NCI-H460 (cell line): ENCODE data around the gene PACS2. TPM values are rescaled to one million over a fixed set of nuclear protein-coding genes. Genes with fewer than 3 reads are reported as not detected.
"Not testable (repeated sequence)": the region's sequence is repeated elsewhere in the genome, so short reads cannot be mapped to it uniquely, and the experiment has no call there.

Experiments used
- DNase-seq: peaks from one replicate; pipeline ENCODE4 v3.0.0-alpha.2; 2016; ENCODE audit warnings: low read depth; ENCODE audit errors: extremely low read depth
- total RNA-seq: library from RNA; depleted of rRNA; stranded (reverse); fragments of >200 nt; shearing (Covaris generic); gene quantifications from 2 replicates; pipeline ENCODE4 v1.2.3, GENCODE V29; 2014

The PACS2 gene
- total RNA-seq, 1 experiment from 2014 or later: 30.7 TPM

DNA sequence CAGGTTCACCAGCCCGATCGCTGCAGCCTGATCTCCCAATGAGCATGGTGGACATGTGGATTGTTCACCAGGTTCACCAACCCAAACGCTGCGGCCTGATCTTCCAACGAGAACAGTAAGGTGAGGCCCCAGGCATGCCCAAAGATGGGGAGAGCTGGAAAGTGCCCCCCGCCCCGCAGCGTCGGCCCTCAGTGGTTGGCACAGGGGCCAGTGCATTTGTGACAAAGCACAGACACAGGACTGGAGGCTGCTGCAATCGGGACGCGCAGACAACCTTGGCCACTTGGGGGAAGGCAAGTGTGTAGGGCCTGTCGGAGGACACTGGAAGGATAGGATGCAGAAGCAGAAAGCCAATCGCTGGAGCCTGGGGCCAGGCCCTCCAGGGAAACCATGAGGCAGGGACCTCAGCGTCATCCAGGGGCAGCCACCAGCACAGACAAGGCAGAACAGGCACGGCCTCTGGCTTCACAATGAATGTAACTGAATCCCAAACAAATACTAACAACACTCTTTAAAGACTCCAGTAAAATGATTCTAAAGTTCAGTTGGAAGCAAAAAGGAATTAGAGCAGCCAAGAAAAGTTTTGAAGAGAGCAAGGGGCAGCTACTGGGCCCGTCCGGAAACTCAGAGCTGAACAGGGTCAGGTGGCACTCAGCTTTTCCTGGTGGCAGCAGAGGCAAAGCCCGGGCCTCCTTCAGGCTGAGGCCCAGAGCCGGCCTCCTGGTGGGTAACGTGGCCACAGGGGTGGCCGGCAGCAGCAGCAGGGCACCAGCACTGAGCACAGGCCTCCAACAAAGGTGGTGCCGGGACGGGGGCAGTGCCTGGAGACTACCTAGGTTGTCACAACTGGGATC is 27.1 kb upstream of the PACS2 start:
- no peak for DNase-seq

DNA sequence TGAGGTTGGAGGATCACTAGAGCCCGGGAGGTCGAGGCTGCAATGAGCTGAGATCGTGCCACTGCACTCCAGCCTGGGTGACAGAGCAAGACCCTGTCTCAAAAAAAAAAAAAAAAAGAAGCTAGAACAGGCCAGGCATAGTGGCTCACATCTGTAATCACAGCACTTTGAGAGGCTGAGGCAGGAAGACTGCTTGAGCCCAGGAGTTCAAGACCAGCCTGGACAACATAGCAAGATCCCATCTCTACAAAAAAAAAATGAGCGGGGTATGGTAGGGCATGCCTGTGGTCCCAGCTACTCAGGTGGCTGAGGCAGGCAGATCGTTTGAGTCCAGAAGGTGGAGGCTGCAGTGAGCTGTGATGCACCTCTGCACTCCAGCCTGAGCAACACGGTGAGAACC is 25.6 kb upstream of the PACS2 start:
- DNase-seq: not testable (repeated sequence)

- no peak for DNase-seq
Observed at GRCh38 chr14:105290621-105291346, 23.8 kb upstream of the PACS2 start.

- DNase-seq: no peak
Observed at GRCh38 chr14:105292826-105293711, 21.5 kb upstream of the PACS2 start.

DNA sequence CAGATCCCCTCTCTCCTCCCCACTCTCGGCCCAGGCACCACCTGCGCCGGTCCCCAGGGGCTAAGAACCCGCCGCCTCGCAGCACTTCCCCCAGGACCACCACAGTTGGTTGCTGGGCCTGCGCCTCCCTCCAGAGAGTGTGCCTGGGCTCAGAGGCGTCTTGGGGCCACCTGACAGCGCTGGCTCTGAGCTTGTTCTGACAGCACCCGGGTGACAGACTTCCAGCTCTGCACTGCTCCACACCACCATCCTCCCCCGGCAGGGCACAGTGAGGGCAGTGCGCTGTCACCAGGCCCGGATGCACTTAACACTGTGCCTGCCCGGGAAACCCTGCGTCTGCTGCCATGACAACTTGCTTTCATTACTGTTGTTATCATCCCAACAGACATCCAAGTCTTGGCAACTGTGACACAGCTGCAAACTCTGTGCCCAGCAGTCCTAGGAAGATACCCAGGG is 20.4 kb upstream of the PACS2 start:
- no peak for DNase-seq

DNA sequence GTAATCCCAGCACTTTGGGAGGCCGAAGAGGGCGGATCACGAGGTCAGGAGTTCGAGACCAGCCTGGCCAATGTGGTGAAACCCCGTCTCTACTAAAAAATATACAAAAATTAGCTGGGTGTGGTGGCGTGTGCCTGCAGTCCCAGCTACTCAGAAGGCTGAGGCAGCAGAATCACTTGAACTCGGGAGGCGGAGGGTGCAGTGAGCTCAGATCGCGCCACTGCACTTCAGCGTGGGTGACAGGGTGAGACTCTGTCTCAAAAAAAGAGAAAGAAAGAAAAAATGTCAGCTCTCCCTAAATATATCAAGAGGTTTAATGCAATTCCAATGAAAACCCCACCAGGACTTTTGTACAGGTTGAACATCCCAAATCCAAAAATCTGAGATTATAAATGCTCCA is 17.2 kb upstream of the PACS2 start:
- DNase-seq: not testable (repeated sequence)

- no peak for DNase-seq
Observed at GRCh38 chr14:105299654-105300541, 14.7 kb upstream of the PACS2 start.

DNA sequence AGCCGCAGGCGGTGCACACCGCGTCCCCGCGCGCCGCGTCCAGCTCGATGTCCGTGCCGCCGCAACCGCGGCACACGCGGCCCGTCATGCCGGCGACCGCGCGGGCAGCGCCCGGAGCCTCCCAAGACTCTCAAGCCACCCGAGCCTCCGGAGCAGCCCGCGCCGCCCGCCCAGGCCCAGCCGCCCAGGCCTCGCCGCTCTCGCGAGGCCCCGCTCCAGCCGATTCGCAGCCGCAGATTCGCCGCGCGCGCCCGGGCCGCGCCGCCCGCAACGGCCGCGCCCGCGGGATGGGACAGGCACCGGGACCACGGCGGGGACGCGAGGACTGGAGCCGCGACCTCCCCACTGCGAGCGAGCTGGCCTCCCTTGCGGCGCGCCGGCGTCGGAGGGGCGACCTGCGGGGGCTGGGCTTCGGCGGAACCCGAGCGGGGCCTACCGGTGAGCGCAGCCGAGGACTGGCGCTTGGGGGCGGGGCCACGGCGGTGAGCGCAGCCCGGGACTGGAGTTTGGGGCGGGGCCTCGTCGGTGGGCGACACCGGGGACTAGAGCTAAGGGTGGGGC is 13.9 kb upstream of the PACS2 start, which contains the start of gene BRF1:
TSS of gene BRF1 (minus strand) at position 460 of the 561 bp plus-strand sequence. CDS start at position 88, 372 bp downstream.
- peak; percentile 91 for DNase-seq

DNA sequence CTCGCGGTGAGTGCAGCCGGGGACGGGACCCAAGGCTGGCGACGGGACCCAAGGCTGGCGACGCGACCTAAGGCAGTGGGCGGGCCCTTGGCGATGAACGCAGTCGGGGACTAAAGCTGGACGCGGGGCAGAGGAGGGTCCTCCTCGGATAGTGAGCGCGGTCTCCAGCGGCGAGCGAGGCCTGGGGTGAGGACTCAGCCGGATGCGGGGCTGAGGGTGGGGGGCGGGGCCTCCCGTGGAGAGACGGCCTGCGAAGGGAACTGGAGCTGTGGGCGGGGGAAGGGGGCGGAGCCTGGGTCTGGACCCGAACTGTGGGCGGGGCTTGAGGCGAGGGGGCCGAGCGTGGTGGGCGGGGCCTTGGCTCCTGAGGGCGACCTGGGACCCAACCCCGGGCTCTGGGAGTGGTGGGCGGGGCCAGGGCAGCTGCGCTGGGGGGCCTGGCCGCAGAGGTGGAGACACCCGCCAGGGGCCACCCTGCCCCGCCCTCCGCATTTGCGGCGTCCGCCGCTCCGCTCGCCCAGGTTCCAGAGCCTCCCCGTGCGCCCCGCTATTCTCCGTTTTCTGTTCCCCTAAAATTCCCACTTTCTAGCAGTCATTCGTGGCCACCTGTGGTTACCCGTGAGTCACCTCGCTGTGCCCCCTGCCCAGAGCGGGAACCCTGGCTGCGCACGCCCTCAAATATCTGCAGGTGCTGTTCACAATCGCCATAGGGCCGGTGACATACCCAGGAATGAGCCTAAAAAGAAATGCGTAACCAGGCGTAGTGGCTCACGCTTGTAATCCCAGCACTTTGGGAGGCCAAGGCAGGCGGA is 13.2 kb upstream of the PACS2 start:
- peak; percentile 95 for DNase-seq

DNA sequence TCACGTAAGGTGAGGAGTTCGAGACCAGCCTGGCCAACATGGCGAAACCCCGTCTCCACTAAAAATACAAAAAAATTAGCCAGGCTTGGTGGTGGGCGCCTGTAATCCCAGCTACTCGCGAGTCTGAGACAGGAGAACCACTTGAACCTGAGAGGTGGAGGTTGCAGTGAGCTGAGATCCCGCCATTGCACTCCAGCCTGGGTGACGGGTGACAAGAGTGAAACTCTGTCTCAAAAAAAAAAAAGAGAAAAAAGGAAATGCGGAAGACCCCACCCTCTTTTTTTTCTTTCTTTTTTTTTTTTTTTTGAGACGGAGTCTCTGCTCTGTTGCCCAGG is 12.7 kb upstream of the PACS2 start:
- DNase-seq: not testable (repeated sequence)

GRCh38 chr14:105303949-105304348 is 10.6 kb upstream of the PACS2 start:
- DNase-seq: no peak

- DNase-seq: no peak
Observed at GRCh38 chr14:105304565-105304964, 10.0 kb upstream of the PACS2 start.

DNA sequence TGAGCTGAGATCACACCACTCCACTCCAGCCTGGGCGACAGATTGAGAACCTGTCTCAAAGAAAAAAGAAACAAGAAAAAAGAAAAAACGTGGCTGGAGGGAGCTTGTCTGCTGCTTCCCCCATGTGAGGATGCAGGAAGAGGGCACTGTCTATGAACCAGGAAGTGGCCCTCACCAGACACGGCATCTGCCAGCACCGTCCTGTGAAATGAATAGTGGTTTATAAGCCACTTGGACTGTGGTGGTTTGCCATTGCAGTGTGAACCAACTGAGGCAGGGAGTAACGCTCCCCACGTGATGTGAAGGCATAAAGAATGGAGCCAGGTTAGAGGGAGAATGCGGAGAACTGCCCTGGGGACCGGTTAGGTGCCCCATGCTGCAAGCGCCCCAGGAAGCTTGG is 9.2 kb upstream of the PACS2 start:
- DNase-seq: no peak

DNA sequence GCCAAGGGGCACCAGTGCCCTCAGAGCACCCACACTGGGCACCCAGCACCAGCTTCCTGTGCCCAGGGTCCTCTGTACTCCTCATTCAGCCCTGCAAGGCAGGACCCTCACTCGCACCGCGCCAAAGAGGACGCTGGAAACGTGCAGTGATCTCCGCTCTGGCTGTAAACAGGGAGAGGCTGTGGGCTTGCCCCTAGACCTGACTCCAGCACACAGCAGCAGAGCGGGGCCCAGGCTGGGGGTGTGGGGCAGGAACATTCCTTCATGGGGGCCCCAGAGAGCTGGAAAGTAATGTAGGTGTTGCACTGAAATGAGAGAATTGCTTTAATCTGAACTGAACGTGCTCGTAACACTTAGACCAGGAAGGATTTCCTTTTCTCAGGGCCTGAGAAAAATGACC is 8.8 kb upstream of the PACS2 start:
- no peak for DNase-seq

- no peak for DNase-seq
Observed at GRCh38 chr14:105307052-105307727, 7.4 kb upstream of the PACS2 start.

- DNase-seq: no peak
Observed at GRCh38 chr14:105309371-105309770, 5.2 kb upstream of the PACS2 start.

- DNase-seq: no peak
Observed at GRCh38 chr14:105311838-105312237, 2.7 kb upstream of the PACS2 start.

DNA sequence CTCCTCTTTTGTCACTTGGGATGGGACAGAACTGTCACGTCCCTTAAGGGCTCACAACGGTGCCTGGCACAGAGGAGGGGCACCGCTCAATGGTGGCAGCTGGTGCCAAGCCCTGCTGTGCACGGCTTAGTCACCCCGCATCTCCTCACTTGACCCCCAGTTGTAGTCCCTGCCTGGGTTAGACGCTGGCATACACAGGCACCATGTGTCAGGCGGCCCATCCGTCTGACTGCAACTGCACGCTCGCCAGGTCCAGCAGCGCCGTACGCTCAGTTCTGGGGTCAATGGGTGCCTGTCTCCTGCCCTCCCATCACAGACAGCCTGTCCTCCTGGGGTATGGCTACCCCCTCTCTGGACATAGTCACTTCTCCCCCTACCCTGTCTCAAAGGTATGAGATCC is 1.6 kb upstream of the PACS2 start:
- no peak for DNase-seq
